GM12872 (cell line): ENCODE measurements around the gene MTFP1.

Experiments used
- CTCF ChIP-seq: IDR thresholded peaks from 3 replicates; pipeline ENCODE4 v1.5.1; 2011; ENCODE audit warnings: low read depth, mild to moderate bottlenecking, low read length, moderate library complexity; ENCODE audit not compliant: insufficient read depth

Gene MTFP1

GRCh38 chr22:30397656-30398635, 27.6 kb upstream of the MTFP1 start:
- no peak for TF ChIP-seq CTCF

- TF ChIP-seq CTCF: no peak
These were observed 26.6 kb upstream of the MTFP1 start for GRCh38 chr22:30398685-30399680.

- no peak for TF ChIP-seq CTCF
These were observed 25.9 kb upstream of the MTFP1 start for GRCh38 chr22:30399718-30400117.

GRCh38 chr22:30400159-30400558, 25.4 kb upstream of the MTFP1 start:
- TF ChIP-seq CTCF: no peak

GRCh38 chr22:30402028-30402765, 23.4 kb upstream of the MTFP1 start:
- TF ChIP-seq CTCF: no peak

GRCh38 chr22:30404307-30404706, 21.3 kb upstream of the MTFP1 start:
- no peak for TF ChIP-seq CTCF
